LNCaP clone FGC (cell line): ENCODE measurements around the gene PRDM1.

Source experiments
- DNase-seq: peaks from one replicate; pipeline ENCODE4 v3.0.0-alpha.2; 2011; ENCODE audit warnings: low read depth
- H3K4me3 ChIP-seq: 2 replicates; pipeline ENCODE4 v1.5.1; 2011; ENCODE audit warnings: mild to moderate bottlenecking, low read depth, low read length, control low read depth
- CTCF ChIP-seq: IDR thresholded peaks from 2 replicates; pipeline ENCODE4 v1.5.1; 2012; ENCODE audit warnings: mild to moderate bottlenecking; ENCODE audit not compliant: control insufficient read depth, insufficient read depth; ENCODE audit errors: extremely low read depth

Gene PRDM1

GRCh38 chr6:106119546-106119945 lies 33.4 kb downstream of the PRDM1 start:
- no peak overlapping the region for H3K4me3 ChIP-seq
- no peak for TF ChIP-seq CTCF
- DNase-seq: no peak

GRCh38 chr6:106120006-106120405 lies 33.9 kb downstream of the PRDM1 start:
- H3K4me3 ChIP-seq: no peak overlapping the region
- DNase-seq: no peak
- TF ChIP-seq CTCF: no peak

GRCh38 chr6:106120406-106120805 lies 34.3 kb downstream of the PRDM1 start:
- TF ChIP-seq CTCF: no peak
- DNase-seq: no peak
- no peak overlapping the region for H3K4me3 ChIP-seq

GRCh38 chr6:106122306-106122918 lies 36.3 kb downstream of the PRDM1 start:
- no peak for DNase-seq
- no peak for TF ChIP-seq CTCF
- no peak overlapping the region for H3K4me3 ChIP-seq

- H3K4me3 ChIP-seq: no peak overlapping the region
- no peak for DNase-seq
- TF ChIP-seq CTCF: no peak
Observed at GRCh38 chr6:106122938-106123656, 37.0 kb downstream of the PRDM1 start.

GRCh38 chr6:106124015-106124414 lies 37.9 kb downstream of the PRDM1 start:
- H3K4me3 ChIP-seq: no peak overlapping the region
- no peak for TF ChIP-seq CTCF
- no peak for DNase-seq
